GM19193 (cell line): Measurements from ENCODE around the gene STRN.

Source experiments
- POLR2A ChIP-seq: IDR thresholded peaks from 4 replicates; pipeline ENCODE4 v1.6.1; 2011; ENCODE audit not compliant: insufficient read depth, insufficient read length; ENCODE audit errors: extremely low read depth

The STRN gene

DNA sequence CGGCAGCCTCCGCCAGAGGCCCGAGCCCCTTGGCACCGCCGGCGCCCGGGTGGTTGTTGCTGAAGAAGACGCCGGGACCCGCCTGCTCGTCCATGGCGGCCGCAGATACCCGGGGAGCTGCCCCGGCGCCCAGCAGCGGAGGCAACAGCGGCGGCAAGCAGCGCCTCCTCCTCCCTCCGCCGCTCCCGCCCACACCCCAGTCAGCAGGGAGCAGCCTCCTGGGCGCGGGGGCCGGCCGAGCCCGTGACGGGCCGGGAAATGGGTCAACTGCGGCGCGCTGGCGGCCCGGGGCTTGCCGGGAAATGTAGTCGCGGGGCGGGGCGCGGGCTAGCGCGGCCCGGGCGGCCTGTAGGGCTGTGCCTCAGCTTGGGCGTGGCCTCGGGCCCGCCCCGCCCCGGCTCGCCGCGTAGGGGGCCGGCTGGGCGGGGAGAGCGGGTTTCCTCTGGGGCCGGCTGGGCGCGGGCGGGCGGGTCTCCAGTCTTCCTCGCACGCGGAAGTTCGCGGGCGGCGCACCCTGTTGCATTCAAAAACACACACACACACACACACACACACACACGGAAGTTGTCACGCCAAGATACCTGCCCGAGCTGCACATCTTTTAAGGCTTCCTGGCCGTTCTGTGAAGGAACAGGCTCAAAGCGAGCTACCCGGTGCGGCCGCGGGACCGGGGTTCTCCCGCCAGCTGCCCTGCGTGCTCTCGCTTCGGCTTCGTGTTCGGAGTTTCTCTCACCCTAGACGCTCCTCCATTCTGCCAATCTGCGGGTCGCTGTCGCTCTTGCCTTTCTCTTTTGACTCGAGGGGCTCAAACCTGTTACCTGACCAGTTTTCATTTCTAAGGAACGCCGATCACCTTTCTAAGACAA, at the start of gene STRN:
Gene STRN, minus strand, starts transcription at position 167 of the 866 bp plus-strand sequence. Its CDS starts 73 bp downstream, at position 94.
- peak; percentile 76 for TF ChIP-seq POLR2A

GRCh38 chr2:37013315-37013641, 46.9 kb upstream of the STRN start:
- no peak for TF ChIP-seq POLR2A

DNA sequence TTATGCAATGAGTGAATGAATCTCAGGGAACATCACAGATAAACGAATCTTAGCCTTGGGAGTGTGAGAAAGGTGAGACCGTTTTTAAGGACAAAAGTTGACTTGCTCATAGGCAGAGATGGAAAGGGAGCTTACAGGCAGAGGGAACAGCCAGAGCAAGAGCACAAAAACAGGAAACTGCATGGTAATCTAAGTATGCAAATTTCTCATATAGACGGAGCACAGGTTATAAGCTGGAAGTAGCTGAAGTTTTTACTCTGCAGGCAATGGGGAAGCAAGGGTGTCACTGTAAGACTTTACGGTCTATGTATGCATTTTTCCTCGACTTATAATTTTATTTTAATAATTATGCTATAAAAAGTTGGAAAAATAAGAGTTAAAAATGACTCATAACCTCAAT, 44.8 kb upstream of the STRN start:
- TF ChIP-seq POLR2A, result no peak

DNA sequence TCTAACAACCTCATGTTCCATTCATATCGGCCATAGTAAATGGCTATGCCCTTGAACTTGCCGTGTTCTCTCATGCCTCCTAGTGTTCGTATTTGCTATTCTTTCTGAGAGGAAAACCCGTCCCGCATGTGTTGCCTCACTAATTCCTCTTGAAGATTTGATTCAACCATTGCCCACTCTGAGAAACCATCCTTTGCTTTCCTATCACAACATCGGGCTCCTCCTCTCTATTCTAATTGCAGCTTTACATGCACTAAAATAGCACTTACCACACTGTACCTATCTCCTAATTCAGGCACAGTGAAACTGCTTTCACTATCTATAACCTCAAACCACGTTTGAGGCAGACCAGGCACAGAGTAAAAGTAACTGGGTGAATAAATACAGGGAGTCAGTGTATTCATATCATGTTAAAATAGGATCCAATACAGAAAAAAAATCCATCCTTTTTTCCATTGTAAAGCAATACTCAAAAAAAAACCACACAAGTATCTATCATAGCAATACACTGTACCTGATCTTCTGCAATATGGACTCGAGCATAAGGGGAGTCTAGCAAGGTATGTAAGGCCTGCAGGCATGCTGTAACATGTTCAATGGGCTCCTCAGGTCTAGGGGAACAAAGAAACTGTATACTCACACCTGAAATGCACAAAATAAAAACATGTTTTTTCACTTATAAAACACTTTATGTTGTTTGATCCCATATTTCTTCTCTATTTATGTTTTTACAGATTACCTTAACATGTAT, 39.0 kb upstream of the STRN start:
- no peak for TF ChIP-seq POLR2A

DNA sequence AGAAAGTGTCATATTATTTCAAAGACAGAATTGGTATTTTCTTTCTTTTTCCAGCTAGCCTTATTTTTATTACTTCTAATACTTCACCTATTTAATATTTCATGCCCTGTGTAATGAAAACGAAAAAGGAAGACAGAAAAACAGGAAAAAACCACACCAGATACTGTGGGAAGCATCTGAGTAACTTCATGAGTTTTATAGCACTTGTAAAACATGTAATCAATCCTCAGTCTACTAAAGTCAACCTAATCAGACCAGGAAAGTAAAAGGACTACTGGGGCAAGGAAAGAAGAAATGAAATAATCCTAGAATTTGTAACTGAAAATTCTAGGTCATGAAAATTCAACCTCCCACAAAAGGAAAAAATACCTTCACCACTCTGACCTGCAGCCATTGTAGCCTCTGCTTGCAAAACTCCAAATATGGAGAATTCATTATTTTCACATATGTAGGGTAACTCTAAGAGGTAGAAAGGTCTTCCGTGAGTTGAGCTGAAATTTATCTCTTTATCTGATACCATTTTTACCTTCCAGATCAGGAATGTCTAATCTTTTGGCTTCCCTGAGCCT, 34.7 kb upstream of the STRN start:
- no peak for TF ChIP-seq POLR2A

GRCh38 chr2:37000318-37000717, 34.0 kb upstream of the STRN start:
- no peak for TF ChIP-seq POLR2A

- no peak for TF ChIP-seq POLR2A
Observed at GRCh38 chr2:36993841-36994620, 27.7 kb upstream of the STRN start.

DNA sequence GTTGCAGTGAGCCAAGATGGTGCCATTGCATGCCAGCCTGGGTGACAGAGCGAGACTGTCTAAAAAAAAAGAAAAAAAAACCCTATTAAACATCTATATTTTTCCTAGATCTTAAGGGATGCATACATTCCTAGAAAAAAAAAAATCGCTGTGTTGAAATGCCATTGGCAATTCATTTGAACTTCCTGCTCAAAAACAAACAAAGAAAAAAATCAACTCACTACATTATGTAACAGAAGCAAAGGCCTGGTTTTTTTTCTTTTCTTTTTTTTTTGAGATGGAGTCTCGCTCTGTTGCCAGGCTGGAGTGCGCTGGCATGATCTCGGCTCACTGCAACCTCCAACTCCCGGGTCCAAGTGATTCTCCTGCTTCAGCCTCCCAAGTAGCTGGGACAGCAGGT, 21.7 kb upstream of the STRN start:
- no peak for TF ChIP-seq POLR2A

- TF ChIP-seq POLR2A, result no peak
Observed at GRCh38 chr2:36982467-36982866, 16.1 kb upstream of the STRN start.

- no peak for TF ChIP-seq POLR2A
Observed at GRCh38 chr2:36981911-36982310, 15.6 kb upstream of the STRN start.

- no peak for TF ChIP-seq POLR2A
Observed at GRCh38 chr2:36976065-36976464, 9.7 kb upstream of the STRN start.

DNA sequence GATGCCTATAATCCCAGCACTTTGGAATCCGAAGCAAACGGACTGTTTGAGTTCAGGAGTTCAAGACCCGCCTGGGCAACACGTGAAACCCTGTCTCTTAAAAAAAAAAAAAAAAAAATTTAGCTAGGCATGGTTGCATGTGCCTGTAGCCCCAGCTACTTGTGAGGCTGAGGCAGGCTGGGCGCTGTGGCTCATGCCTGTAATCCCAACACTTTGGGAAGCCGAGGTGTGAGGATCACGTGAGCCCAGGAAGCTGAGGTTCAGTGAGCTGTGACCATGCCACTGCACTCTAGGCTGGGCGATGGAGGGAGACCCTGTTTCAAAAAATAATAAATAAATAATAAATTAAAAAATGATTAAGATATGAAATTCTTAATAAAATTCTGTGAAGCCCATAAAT, 9.0 kb upstream of the STRN start:
- TF ChIP-seq POLR2A, result no peak

GRCh38 chr2:36973320-36973719, 7.0 kb upstream of the STRN start:
- TF ChIP-seq POLR2A, result no peak

- no peak for TF ChIP-seq POLR2A
Observed at GRCh38 chr2:36971990-36972389, 5.7 kb upstream of the STRN start.

DNA sequence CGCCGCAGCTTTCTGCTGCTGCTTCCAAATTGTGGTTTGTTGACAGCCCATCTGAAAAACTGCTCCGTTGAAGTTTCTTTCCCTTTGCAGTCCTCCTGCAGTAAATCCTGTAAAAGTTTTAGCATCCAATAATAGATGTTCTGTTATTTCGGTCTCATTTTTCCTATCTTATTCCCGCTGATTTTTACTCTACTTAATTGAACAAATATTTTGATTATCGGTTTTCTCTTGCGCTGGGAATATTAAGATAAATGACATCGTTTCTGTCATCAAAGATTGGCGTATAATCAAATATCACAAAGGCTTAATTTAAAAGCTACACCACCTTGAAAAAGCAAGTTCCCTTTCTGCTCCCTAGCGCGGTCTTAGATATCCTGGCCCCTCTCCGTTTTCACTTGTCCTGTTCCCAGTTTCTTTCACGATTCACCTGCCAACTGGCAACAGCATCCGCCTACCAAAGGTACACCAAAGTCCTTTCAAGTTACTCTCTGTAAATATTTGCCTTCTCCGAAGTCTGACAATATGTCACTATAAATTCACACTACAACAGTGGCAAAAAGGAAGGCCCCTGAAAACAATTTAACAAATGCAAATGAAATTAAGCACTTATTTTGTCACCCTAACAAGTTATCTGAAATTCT, 1.0 kb upstream of the STRN start:
- TF ChIP-seq POLR2A, result no peak

- TF ChIP-seq POLR2A, result no peak
Observed at GRCh38 chr2:36965751-36966369, 476 bp downstream of the STRN start.
